ENCODE results near the gene NAA30. TPM values are rescaled to one million over a fixed set of nuclear protein-coding genes. Genes with fewer than 3 reads are reported as not detected.

Gene NAA30
- total RNA-seq (2011; cell fraction: chromatin; rRNA removed; ENCODE audit: low replicate concordance) = 4.2 and 10.9 TPM in 2 replicates
- total RNA-seq (2011; cell fraction: nucleolus; rRNA removed) = 1.8 and 2.1 TPM in 2 replicates
- total RNA-seq (2011; cell fraction: nucleoplasm; rRNA removed) = 4.4 and 7.6 TPM in 2 replicates
- total RNA-seq (2014; rRNA removed) (4.2 and 4.4 TPM in 2 replicates), total RNA-seq (2014; rRNA removed; fragmentation: Illumina TruSeq; extraction: Trizol) (7.7 and 9.4 TPM in 2 replicates), total RNA-seq (2015; rRNA removed; fragmentation: Illumina TruSeq; extraction: Trizol) (7.1 and 8.0 TPM in 2 replicates), total RNA-seq (2021) (7.9 and 8.3 TPM in 2 replicates), polyA plus RNA-seq (2011; rRNA removed) (7.7 and 9.3 TPM in 2 replicates), polyA plus RNA-seq (2014; fragmentation: Illumina TruSeq; extraction: Trizol) (4.9 and 6.9 TPM in 2 replicates), polyA plus RNA-seq (2014; fragmentation: Nextera tagmentation; extraction: Ambion mirVana) (1 to 10 TPM; 2.2 to 4.0 TPM), polyA plus RNA-seq (2014; rRNA removed) (2.2 and 2.7 TPM in 2 replicates), polyA minus RNA-seq (2011; rRNA and poly(A)+ RNA removed) (11.0 and 13.4 TPM in 2 replicates), Bru-seq, nascent RNA (percentile 75 among the genes with signal in this experiment), BruChase-seq, experiment 1, labeled RNA remaining after a 2-hour chase (percentile 85 among the genes with signal in this experiment), BruChase-seq, experiment 2, labeled RNA remaining after a 6-hour chase (percentile 88 among the genes with signal in this experiment)
- 1.5 and 2.8 TPM in 2 replicates for polyA plus RNA-seq (2011; cell fraction: cytosol; rRNA removed)
- 3.0 and 4.7 TPM in 2 replicates for polyA plus RNA-seq (2011; cell fraction: nucleus; rRNA removed)
- 4.4 and 4.6 TPM in 2 replicates for polyA plus RNA-seq (2012)
- polyA minus RNA-seq (2011; cell fraction: cytosol; rRNA and poly(A)+ RNA removed) = 5.0 and 5.6 TPM in 2 replicates
- polyA minus RNA-seq (2011; cell fraction: nucleus; rRNA and poly(A)+ RNA removed) = 2.8 and 3.9 TPM in 2 replicates
- long read RNA-seq, experiment 1, full-length matches to known transcripts = 46 of 86 reads
- long read RNA-seq, experiment 1, partial matches to known transcripts = 24 of 86 reads
- long read RNA-seq, experiment 1, other reads (novel, unspliced or antisense) = 16 of 86 reads
- long read RNA-seq, experiment 2, full-length matches to known transcripts = 3 of 15 reads
- long read RNA-seq, experiment 2, partial matches to known transcripts = 0 of 15 reads
- long read RNA-seq, experiment 2, other reads (novel, unspliced or antisense) = 12 of 15 reads
- long read RNA-seq, experiment 3, full-length matches to known transcripts = 4 of 7 reads
- long read RNA-seq, experiment 3, partial matches to known transcripts = 1 of 7 reads
- long read RNA-seq, experiment 3, other reads (novel, unspliced or antisense) = 2 of 7 reads

DNA sequence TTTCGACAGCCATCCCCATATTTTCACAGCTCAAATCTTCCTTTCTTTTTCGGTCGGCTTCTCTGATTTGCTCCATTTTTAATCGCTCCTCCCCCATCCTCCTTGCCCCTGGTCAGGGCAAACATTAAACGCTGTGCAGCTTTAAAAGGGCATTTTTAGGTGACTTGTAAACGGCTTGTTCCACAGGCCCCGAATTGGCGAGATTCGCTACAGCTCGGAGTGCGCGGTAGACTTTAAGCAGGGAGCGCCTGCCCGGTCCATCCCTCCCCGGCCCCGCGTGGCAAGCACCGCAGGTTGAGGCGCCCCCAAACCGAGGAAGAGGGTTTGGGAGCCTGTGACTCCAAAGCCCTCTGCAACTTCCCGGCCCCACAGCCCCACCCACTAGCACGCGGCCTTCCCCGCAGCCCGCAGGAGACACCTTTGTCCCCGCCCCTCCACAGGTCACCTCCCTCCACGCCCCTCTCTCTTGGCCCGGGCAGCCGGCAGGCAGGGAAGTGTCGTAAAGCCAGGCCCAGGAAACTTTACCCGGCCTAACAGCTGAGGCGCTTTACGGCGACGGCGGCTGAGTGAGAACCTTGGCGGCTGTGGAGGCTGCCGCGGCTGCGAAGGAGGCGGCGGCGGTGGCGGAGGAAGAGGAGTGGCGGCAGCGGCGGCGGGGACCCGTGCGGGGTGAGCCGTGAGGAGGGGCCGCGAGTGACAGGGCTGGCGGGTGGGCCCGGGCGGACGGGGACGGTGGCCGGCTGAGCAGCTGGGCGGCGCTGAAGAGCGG lies at the start of gene NAA30:
Gene NAA30 (plus strand): TSS at position 550 of the 769 bp plus-strand sequence. CDS start 372 bp downstream, outside the sequence.
- in situ Hi-C loops (cut with MboI) (no loop called here), intact Hi-C loops (cut with micrococcal nuclease) (no loop called here)
- ChIA-PET POLR2A (interaction anchor here (0.7 to 2.2 kb wide), 4 partner anchors 16 to 26 kb away, joined by 3 to 7 read pairs (median 4); no protein-coding TSS in a partner anchor), CTCF (ENCODE audit: low intra/inter-chr PET ratio) (no interaction called here)
- Histone ChIP-seq H4K20me1 (replicated peaks; ENCODE audit: control insufficient read depth, insufficient read depth, low read length) (no peaks in the 10 kb centered on the region), H3K79me2 (ENCODE audit: control insufficient read depth, insufficient read depth, low read length) (peaks cover 43% of the 10 kb centered on the region), H3K9me3 (replicated peaks; ENCODE audit: control insufficient read depth, insufficient read depth, low read depth, low read length) (no peaks in the 10 kb centered on the region), H3K9me1 (ENCODE audit: control insufficient read depth, insufficient read depth, low read length) (no peaks in the 10 kb centered on the region), H3K4me2 (ENCODE audit: insufficient read depth, low read length) (peak within 1 kb of the TSS; percentile 88), H2AFZ (ENCODE audit: low read depth, low read length) (peak within 1 kb of the TSS; percentile 90), H3K4me1 (replicated peaks in 1 of 2; ENCODE audit: control insufficient read depth in 2 of 2, insufficient read depth in 2 of 2, low read length in 2 of 2) (peaks cover 3 to 13% of the 10 kb centered on the region in 2 experiments; a peak in 4 of 5 replicates), H3K9ac (ENCODE audit: insufficient read depth in 1 of 2, low read depth in 2 of 2, low read length in 2 of 2) (peak within 1 kb of the TSS; percentile 65 to 92), H3K27me3 (ENCODE audit: control insufficient read depth in 2 of 2, insufficient read depth in 2 of 2, low read length in 2 of 2) (no peaks in the 10 kb centered on the region), H3K36me3 (ENCODE audit: control insufficient read depth, insufficient read depth, low read length) (peaks cover 7% of the 10 kb centered on the region; the same call in 1 of the 3 replicates), H3K4me3 (peak within 1 kb of the TSS; percentile 77), H3K27ac (ENCODE audit: extremely low read depth, low read depth, low read length) (peak within 1 kb of the TSS; percentile 67)
- WGBS (ENCODE audit: insufficient coverage, low coverage, missing lambda C conversion rate) = 2% methylated on average over 39 of the region's 62 CpGs
- peak; percentile 90 to 94 (median 91) for DNase-seq (ENCODE audit: extremely low read depth in 1 of 4, low spot score in 3 of 4)
- ATAC-seq = peak; percentile 84
- BruUV-seq (replicated peaks) = TSS peak; percentile 84
- FAIRE-seq = peak; percentile 90
- TF ChIP-seq RERE (CRISPR knock-in tag; IDR thresholded peaks at IDR 0.05; ENCODE audit: borderline replicate concordance) = no peak
- TF ChIP-seq PRMT5 (CRISPR knock-in tag; IDR thresholded peaks at IDR 0.05) = no peak
- TF ChIP-seq, protein P1, sequence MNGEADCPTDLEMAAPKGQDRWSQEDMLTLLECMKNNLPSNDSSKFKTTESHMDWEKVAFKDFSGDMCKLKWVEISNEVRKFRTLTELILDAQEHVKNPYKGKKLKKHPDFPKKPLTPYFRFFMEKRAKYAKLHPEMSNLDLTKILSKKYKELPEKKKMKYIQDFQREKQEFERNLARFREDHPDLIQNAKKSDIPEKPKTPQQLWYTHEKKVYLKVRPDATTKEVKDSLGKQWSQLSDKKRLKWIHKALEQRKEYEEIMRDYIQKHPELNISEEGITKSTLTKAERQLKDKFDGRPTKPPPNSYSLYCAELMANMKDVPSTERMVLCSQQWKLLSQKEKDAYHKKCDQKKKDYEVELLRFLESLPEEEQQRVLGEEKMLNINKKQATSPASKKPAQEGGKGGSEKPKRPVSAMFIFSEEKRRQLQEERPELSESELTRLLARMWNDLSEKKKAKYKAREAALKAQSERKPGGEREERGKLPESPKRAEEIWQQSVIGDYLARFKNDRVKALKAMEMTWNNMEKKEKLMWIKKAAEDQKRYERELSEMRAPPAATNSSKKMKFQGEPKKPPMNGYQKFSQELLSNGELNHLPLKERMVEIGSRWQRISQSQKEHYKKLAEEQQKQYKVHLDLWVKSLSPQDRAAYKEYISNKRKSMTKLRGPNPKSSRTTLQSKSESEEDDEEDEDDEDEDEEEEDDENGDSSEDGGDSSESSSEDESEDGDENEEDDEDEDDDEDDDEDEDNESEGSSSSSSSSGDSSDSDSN (IDR thresholded peaks at IDR 0.05; ENCODE audit: borderline replicate concordance in 1 of 2, low read depth in 2 of 2, low read length in 2 of 2) = 0 out of 4 replicates have a peak, but pooled peaks of 1 of the 2 experiments have one; percentile 8
- TF ChIP-seq CEBPB (tag; IDR thresholded peaks at IDR 0.05) = 0 out of 2 replicates have a peak, but pooled peaks have one; percentile 5
- no peak for TF ChIP-seq ZNF75A (CRISPR knock-in tag; IDR thresholded peaks at IDR 0.05)
